GM12878 (cell line): Measurements from ENCODE around the gene GSTO1. TPM values are rescaled to one million over a fixed set of nuclear protein-coding genes. Genes with fewer than 3 reads are reported as not detected.

ENCODE experiments used
- FOS ChIP-seq: IDR thresholded peaks from 3 replicates; pipeline ENCODE4 v1.6.1; 2011; ENCODE audit warnings: borderline replicate concordance; ENCODE audit not compliant: insufficient read length; ENCODE audit errors: extremely low read depth
- GABPA ChIP-seq: IDR thresholded peaks from 2 replicates; pipeline ENCODE4 v1.6.1; 2014; ENCODE audit warnings: antibody characterized with exemption, low read depth, mild to moderate bottlenecking, inconsistent platforms
- MLLT1 ChIP-seq: fragments of 450-650 bp; IDR thresholded peaks from 2 replicates; pipeline ENCODE4 v1.6.1; 2016; ENCODE audit warnings: mild to moderate bottlenecking
- MTA2 ChIP-seq: fragments of 450-650 bp; IDR thresholded peaks from 2 replicates; pipeline ENCODE4 v1.6.1; 2016; ENCODE audit warnings: low read depth, mild to moderate bottlenecking, moderate library complexity
- NFIC ChIP-seq: IDR thresholded peaks from 2 replicates; pipeline ENCODE4 v1.6.1; 2012; ENCODE audit warnings: low read depth, mild to moderate bottlenecking, inconsistent platforms, low read length, moderate library complexity
- NR2C2 ChIP-seq: IDR thresholded peaks from 2 replicates; pipeline ENCODE4 v1.6.1; 2011; ENCODE audit warnings: borderline replicate concordance, low read depth; ENCODE audit not compliant: control insufficient read depth, insufficient read length
- PBX3 ChIP-seq: IDR thresholded peaks from 2 replicates; pipeline ENCODE4 v1.6.1; 2011; ENCODE audit warnings: mild to moderate bottlenecking, low read depth, low read length, moderate library complexity; ENCODE audit not compliant: insufficient replicate concordance
- POLR2A ChIP-seq: IDR thresholded peaks from 2 replicates; pipeline ENCODE4 v1.6.1; 2011; ENCODE audit warnings: low read depth, mild to moderate bottlenecking, low read length
- SUZ12 ChIP-seq: fragments of 200-600 bp; sonication (generic); IDR thresholded peaks from one replicate; pipeline ENCODE4 v1.6.1; 2018; ENCODE audit warnings: antibody characterized with exemption, mild to moderate bottlenecking; ENCODE audit not compliant: unreplicated experiment
- polyA plus RNA-seq, 11 experiments: library from polyadenylated mRNA; depleted of rRNA in 4 of 11; unstranded in 6 of 11; stranded (reverse) in 5 of 11; fragments of >200 nt; fragmentation: Nextera tagmentation in 4 of 11; fragmentation: Illumina TruSeq in 1 of 11; extraction: Ambion mirVana in 4 of 11; extraction: Trizol in 1 of 11; gene quantifications; 1 replicate in 1 of 11; 2 replicates in 10 of 11; pipeline versions ENCODE4 v1.2.1 to v1.2.3, GENCODE V29; 2011 to 2016; ENCODE audit warnings: inconsistent platforms in 2 of 11, missing spikeins in 2 of 11, low read depth in 1 of 11
- total RNA-seq, 4 experiments: library from RNA; depleted of rRNA in 3 of 4; stranded (reverse); fragments of >200 nt in 3 of 4; fragmentation: Illumina TruSeq in 1 of 4; extraction: Trizol in 1 of 4; gene quantifications; 2 replicates each; pipeline versions ENCODE4 v1.2.1 to v1.2.3, GENCODE V29; 2013 to 2021
- TF ChIP-seq, protein P1 (sequence below): IDR thresholded peaks from 2 replicates; pipeline ENCODE4 v1.6.1; 2012; ENCODE audit warnings: low read depth, low read length, improper control_type of control experiment
- TF ChIP-seq, protein P2 (sequence below): fragments of 450-650 bp; IDR thresholded peaks from 2 replicates; pipeline ENCODE4 v1.6.1; 2017; ENCODE audit warnings: mild to moderate bottlenecking, low read depth, inconsistent platforms; ENCODE audit not compliant: poor library complexity, severe bottlenecking
- TF ChIP-seq, protein P3 (sequence below): fragments of 450-650 bp; IDR thresholded peaks from 2 replicates; pipeline ENCODE4 v1.6.1; 2017; ENCODE audit warnings: mild to moderate bottlenecking, moderate library complexity
- TF ChIP-seq, protein P4 (sequence below): IDR thresholded peaks from 2 replicates; pipeline ENCODE4 v1.6.1; 2012; ENCODE audit warnings: low read length, inconsistent platforms

The GSTO1 gene
- total and polyA plus RNA-seq, 10 of the 15 experiments (the other 5 are each of a cell fraction or from before 2014, with no cell fraction given), result 53.1 to 197 (median 112) TPM

GRCh38 chr10:104308439-104308903, 53.8 kb downstream of the GSTO1 start (continued):
- TF ChIP-seq, protein P1, sequence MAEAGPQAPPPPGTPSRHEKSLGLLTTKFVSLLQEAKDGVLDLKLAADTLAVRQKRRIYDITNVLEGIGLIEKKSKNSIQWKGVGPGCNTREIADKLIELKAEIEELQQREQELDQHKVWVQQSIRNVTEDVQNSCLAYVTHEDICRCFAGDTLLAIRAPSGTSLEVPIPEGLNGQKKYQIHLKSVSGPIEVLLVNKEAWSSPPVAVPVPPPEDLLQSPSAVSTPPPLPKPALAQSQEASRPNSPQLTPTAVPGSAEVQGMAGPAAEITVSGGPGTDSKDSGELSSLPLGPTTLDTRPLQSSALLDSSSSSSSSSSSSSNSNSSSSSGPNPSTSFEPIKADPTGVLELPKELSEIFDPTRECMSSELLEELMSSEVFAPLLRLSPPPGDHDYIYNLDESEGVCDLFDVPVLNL, result no peak
- TF ChIP-seq, protein P2, sequence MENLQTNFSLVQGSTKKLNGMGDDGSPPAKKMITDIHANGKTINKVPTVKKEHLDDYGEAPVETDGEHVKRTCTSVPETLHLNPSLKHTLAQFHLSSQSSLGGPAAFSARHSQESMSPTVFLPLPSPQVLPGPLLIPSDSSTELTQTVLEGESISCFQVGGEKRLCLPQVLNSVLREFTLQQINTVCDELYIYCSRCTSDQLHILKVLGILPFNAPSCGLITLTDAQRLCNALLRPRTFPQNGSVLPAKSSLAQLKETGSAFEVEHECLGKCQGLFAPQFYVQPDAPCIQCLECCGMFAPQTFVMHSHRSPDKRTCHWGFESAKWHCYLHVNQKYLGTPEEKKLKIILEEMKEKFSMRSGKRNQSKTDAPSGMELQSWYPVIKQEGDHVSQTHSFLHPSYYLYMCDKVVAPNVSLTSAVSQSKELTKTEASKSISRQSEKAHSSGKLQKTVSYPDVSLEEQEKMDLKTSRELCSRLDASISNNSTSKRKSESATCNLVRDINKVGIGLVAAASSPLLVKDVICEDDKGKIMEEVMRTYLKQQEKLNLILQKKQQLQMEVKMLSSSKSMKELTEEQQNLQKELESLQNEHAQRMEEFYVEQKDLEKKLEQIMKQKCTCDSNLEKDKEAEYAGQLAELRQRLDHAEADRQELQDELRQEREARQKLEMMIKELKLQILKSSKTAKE, result peak; percentile 29
- TF ChIP-seq, protein P3, sequence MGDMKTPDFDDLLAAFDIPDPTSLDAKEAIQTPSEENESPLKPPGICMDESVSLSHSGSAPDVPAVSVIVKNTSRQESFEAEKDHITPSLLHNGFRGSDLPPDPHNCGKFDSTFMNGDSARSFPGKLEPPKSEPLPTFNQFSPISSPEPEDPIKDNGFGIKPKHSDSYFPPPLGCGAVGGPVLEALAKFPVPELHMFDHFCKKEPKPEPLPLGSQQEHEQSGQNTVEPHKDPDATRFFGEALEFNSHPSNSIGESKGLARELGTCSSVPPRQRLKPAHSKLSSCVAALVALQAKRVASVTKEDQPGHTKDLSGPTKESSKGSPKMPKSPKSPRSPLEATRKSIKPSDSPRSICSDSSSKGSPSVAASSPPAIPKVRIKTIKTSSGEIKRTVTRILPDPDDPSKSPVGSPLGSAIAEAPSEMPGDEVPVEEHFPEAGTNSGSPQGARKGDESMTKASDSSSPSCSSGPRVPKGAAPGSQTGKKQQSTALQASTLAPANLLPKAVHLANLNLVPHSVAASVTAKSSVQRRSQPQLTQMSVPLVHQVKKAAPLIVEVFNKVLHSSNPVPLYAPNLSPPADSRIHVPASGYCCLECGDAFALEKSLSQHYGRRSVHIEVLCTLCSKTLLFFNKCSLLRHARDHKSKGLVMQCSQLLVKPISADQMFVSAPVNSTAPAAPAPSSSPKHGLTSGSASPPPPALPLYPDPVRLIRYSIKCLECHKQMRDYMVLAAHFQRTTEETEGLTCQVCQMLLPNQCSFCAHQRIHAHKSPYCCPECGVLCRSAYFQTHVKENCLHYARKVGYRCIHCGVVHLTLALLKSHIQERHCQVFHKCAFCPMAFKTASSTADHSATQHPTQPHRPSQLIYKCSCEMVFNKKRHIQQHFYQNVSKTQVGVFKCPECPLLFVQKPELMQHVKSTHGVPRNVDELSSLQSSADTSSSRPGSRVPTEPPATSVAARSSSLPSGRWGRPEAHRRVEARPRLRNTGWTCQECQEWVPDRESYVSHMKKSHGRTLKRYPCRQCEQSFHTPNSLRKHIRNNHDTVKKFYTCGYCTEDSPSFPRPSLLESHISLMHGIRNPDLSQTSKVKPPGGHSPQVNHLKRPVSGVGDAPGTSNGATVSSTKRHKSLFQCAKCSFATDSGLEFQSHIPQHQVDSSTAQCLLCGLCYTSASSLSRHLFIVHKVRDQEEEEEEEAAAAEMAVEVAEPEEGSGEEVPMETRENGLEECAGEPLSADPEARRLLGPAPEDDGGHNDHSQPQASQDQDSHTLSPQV, result no peak
- TF ChIP-seq NFIC (no peak), POLR2A (no peak), MTA2 (peak; percentile 65), MLLT1 (0 out of 2 replicates have a peak, but pooled peaks have one; percentile 26), SUZ12 (no peak), PBX3 (no peak), FOS (no peak), GABPA (no peak), NR2C2 (no peak)
- TF ChIP-seq, protein P4, sequence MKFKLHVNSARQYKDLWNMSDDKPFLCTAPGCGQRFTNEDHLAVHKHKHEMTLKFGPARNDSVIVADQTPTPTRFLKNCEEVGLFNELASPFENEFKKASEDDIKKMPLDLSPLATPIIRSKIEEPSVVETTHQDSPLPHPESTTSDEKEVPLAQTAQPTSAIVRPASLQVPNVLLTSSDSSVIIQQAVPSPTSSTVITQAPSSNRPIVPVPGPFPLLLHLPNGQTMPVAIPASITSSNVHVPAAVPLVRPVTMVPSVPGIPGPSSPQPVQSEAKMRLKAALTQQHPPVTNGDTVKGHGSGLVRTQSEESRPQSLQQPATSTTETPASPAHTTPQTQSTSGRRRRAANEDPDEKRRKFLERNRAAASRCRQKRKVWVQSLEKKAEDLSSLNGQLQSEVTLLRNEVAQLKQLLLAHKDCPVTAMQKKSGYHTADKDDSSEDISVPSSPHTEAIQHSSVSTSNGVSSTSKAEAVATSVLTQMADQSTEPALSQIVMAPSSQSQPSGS, result peak; percentile 42; the same call in 1 of the 2 replicates
